GM12874 (cell line): ENCODE measurements around the gene BLNK.

Experiments used
- TF ChIP-seq, protein P1 (sequence below): IDR thresholded peaks from 2 replicates; pipeline ENCODE4 v1.5.1; 2011; ENCODE audit warnings: low read depth, mild to moderate bottlenecking, control low read depth, low read length, moderate library complexity; ENCODE audit not compliant: insufficient read depth

The BLNK gene

DNA sequence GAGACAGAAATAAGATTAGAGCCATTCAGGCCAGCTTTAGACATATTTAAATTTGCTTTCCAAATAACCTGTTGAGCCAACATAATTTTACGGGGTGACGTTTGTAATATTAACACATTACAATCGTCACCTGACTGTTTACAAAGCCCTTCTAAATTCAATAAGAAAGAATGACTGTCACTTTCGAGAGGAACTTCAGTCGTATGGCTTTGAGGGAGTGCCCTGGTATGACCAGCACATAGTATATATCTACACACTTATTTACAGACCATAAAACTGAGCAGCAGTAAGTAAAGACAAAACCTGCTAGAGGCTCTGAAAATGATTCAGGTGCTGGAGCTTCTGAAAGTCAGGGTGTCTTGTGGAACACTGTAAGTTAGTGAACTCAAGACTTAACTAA lies 62.4 kb downstream of the BLNK start:
- TF ChIP-seq, protein P1, sequence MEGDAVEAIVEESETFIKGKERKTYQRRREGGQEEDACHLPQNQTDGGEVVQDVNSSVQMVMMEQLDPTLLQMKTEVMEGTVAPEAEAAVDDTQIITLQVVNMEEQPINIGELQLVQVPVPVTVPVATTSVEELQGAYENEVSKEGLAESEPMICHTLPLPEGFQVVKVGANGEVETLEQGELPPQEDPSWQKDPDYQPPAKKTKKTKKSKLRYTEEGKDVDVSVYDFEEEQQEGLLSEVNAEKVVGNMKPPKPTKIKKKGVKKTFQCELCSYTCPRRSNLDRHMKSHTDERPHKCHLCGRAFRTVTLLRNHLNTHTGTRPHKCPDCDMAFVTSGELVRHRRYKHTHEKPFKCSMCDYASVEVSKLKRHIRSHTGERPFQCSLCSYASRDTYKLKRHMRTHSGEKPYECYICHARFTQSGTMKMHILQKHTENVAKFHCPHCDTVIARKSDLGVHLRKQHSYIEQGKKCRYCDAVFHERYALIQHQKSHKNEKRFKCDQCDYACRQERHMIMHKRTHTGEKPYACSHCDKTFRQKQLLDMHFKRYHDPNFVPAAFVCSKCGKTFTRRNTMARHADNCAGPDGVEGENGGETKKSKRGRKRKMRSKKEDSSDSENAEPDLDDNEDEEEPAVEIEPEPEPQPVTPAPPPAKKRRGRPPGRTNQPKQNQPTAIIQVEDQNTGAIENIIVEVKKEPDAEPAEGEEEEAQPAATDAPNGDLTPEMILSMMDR = no peak

GRCh38 chr10:96208271-96208670 lies 63.1 kb downstream of the BLNK start:
- TF ChIP-seq, protein P1 = no peak

DNA sequence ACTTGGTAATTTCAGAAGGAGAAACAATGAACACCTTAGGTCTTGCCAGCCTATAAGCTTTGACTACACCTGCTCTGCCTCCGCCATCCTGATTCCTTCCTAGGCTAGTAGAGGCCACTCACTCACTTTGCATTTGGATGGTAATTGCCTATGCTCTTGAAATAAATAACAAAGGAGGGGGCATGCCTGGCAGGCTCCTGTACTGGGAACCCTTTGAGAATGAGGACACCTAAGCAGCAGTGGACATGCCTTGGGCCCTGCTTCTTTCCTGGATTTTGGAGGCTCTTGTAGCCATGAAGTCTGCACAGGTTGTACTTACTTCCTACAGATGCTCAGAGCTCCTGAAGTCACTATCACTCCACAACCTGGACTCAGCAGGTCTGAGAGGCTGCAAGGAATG lies 65.8 kb downstream of the BLNK start:
- TF ChIP-seq, protein P1 = no peak

- TF ChIP-seq, protein P1 = no peak
Observed at GRCh38 chr10:96201525-96201924, 69.8 kb downstream of the BLNK start.

GRCh38 chr10:96188916-96189315 lies 82.5 kb downstream of the BLNK start:
- TF ChIP-seq, protein P1 = no peak

DNA sequence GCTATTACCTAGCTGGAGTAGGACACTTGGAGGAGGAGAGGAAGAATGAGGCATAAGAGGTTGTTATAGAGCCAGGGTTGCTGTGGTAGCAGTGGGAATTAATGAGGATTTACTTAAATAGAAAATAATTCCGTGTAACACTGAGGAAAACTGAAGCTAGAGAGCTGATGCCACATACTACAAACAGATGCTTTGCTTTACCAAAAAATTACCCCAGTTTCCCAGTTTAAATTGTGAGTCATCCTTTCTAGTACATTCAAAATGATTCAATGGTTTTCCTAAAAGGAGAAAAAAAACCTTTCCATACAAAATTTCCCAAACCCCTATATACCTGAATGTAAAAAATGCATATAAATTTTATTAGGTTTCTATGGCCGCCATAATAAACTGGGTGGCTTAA lies 82.9 kb downstream of the BLNK start:
- TF ChIP-seq, protein P1 = no peak

DNA sequence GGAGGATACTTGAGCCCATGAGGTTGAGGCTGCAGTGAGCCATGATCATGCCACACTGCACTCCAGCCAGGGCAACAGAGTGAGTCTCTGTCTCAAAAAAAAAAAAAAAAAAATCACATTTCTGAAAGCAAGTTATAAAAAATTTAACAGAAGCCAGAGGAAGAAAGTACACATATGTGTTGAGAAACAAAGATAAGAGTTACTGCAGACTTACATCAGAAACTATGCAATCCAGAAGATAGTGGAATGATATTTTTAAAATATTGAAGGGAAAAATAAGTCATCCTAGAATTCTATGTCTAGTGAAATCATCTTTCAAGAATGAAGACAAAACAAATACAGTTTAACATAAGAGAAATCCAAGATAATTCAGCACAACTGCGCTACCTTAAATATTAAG lies 94.4 kb downstream of the BLNK start:
- TF ChIP-seq, protein P1 = no peak

- TF ChIP-seq, protein P1 = no peak
Observed at GRCh38 chr10:96172666-96173065, 98.7 kb downstream of the BLNK start.
